CMK (cell line): ENCODE measurements around the gene ATXN2.
"Not testable (repeated sequence)": the region's sequence is repeated elsewhere in the genome, so short reads cannot be mapped to it uniquely, and the experiment has no call there.

Experiments
- DNase-seq: peaks from one replicate; pipeline ENCODE4 v3.0.0-alpha.2; 2010; ENCODE audit warnings: low read depth

The ATXN2 gene

DNA sequence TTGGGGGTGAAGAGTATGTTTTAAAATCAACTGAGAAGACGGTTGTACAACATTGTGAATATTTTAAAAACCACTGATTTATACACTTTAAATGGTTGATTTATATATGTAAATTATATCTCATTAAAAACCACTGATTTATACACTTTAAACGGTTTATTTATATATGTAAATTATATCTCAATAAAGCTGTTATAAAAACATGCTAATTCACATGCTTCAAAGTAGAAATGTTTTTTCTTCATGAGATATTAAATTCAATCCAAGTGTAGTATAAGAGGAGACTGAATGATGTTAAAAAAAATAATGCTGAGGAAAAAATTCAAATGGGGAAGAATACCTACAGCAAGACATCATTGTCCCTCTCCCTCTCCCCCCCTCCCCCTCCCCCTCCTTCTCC, 92.9 kb downstream of the ATXN2 start:
- no peak for DNase-seq

- no peak for DNase-seq
Observed at GRCh38 chr12:111505601-111506036, 93.5 kb downstream of the ATXN2 start.

GRCh38 chr12:111503116-111503515, 96.0 kb downstream of the ATXN2 start:
- no peak for DNase-seq

DNA sequence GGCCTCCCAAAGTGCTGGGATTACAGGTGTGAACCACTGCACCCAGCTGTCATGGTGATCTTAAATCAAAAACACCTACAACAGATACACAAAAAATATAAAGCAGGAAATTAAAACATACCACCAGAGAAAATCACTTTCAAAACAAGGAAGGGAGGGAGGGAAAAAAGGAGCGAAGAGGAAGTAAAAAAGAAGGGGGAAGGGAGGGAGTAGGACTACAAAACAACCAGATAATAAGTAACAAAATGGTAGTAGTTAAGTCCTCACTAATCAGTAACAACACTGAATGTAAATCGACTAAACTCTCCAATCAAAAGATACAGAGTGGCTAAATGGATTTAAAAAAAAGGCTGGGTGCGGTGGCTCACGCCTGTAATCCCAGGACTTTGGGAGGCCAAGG, 104.4 kb downstream of the ATXN2 start:
- no peak for DNase-seq

- not testable (repeated sequence) for DNase-seq
Observed at GRCh38 chr12:111492979-111493378, 106.1 kb downstream of the ATXN2 start.

- no peak for DNase-seq
Observed at GRCh38 chr12:111488798-111489197, 110.3 kb downstream of the ATXN2 start.

- DNase-seq = no peak
Observed at GRCh38 chr12:111488271-111488670, 110.8 kb downstream of the ATXN2 start.

- DNase-seq = no peak
Observed at GRCh38 chr12:111482462-111482861, 116.7 kb downstream of the ATXN2 start.

- DNase-seq = no peak
Observed at GRCh38 chr12:111471236-111471635, 127.9 kb downstream of the ATXN2 start.

- no peak for DNase-seq
Observed at GRCh38 chr12:111469401-111469800, 129.7 kb downstream of the ATXN2 start.

GRCh38 chr12:111467857-111468241, 131.3 kb downstream of the ATXN2 start:
- no peak for DNase-seq

DNA sequence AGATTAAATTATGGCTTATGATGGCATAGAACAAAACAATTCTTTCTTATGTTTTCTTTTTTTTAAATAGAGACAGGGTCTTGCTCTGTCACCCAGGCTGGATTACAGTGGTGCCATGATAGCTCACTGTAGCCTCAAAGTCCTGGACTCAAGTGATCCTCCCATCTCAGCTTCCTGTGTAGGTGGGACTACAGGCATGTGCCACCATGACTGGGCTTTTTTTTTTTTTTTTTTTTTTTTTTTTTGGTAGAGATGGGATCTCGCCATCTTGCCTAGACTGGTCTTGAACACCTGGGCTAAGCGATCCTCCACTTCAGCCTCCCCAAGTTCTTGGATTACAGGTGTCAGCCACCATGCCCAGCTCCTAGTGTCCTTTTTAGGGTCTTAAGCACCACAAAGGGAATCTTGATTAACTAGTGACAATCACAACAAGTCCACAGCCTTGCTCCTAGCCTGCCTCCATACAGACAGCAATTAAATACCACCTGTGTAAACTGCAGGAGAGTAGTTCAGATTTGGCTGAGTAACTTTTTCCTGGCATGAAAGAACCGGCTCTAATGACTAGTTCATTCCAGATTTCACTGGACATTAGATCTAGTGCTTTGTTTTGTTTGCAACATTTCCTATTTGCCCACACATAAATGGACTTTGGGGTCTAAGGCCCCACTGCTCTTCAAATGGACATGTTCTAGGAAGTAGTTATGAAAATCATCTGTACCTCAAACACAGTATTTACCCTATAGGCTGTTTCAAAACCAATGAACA, 131.8 kb downstream of the ATXN2 start:
- DNase-seq = no peak

DNA sequence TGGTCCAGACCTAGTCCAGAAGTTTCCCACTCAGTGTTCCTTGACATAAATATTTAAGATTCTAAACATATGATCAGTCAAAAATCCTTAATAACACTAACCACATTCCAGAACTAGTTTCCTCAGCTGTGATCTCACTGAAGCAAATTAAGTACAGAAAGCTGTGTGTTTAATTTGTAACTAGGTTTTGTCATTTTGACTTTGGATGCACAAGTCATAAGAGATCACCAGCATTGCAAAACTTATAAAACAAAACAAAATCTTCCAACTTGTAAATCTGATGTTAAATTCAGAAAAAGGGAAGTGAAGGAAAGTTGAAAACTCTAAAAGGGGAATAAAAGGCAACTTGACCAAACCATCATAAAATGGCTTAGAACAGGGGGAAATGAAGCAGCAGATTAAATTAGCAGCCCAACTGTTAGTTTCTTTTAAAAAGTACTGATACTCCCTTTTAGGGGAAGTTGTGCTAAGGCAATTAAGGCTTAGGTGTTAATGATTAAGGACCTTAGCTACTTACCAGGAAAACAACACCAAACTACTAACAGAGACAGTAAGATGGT, 136.8 kb downstream of the ATXN2 start:
- no peak for DNase-seq

DNA sequence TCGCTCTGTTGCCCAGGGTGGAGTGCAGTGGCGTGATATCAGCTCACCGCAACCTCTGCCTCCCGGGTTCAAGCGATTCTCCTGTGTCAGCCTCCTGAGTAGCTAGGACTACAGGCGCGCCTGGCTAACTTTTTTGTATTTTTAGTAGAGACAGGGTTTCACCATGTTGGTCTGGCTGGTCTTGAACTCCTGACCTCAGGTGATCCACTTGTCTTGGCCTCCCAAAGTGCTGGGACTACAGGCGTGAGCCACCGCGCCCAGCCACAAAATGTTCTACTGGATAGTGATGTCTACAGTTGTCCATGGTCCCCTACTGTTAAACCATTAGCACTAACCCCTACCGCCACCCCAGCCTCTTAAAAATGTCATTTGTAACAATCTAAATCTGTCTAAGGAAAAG, 139.0 kb downstream of the ATXN2 start:
- DNase-seq = not testable (repeated sequence)

DNA sequence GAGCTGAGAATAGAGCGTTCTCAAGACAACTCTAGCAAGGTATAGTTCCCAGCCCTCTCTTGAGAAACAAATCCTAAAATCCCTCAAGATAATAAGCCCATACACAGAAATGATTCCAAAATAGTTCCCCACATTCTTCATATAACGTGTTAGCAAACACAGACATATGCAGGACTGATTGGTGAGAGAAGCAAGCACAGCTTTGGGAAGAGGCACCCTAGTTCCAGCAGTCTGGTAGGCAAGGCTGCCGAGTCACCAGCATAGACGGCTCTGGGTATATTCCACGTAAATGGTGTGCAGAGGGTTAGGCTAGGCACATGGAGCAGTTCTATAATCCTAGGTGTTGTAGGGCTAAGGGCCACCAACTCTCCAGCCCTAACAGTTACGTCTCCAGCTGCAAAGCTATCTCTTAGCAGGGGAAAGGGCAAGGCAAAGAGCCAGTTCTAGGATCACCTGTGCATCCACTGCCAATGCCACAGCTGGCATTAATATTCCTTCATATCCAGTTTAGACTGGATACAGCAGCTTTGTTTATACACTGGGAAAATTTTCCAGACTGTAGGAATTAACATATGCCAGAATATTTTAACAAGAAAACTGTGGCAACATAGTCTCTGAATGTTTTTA, 140.5 kb downstream of the ATXN2 start:
- DNase-seq = no peak

- DNase-seq = no peak
Observed at GRCh38 chr12:111457577-111457976, 141.5 kb downstream of the ATXN2 start.

- no peak for DNase-seq
Observed at GRCh38 chr12:111457071-111457470, 142.0 kb downstream of the ATXN2 start.

- DNase-seq = no peak
Observed at GRCh38 chr12:111455448-111456320, 143.4 kb downstream of the ATXN2 start.

- no peak for DNase-seq
Observed at GRCh38 chr12:111454716-111455447, 144.2 kb downstream of the ATXN2 start.

DNA sequence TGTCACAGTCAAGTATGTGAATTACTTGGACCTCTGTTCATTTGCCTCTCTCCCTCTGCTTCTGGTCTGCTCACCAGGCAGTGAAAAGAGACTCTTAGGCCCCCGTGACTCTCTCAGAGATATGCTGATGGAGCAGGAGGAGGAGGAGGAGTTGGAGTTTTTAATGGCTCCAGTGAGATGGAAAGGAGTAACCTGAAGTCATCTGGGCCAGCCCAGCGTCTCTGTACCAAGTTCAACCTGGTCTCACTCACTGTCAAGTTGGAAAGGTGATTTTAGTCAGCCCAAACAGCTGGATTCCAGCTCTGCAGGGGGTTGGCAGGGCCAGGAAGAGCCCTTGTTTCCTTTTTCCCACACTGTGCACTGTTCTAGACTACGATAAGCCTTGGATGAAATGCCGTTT, 144.8 kb downstream of the ATXN2 start:
- no peak for DNase-seq

GRCh38 chr12:111453071-111453989, 145.8 kb downstream of the ATXN2 start:
- no peak for DNase-seq
